Esophagus muscularis mucosa (tissue), 4 donors: ENCODE results near the gene NRGN. TPM values are rescaled to one million over a fixed set of nuclear protein-coding genes. Genes with fewer than 3 reads are reported as not detected.
A peak's percentile ranks its signal among the peaks of the same experiment; 100 is the strongest.

Experiments
- DNase-seq: peaks from one replicate; pipeline ENCODE4 v3.0.0-alpha.2; 2017; ENCODE audit errors: extremely low spot score
- H3K27ac ChIP-seq, 4 donors: fragments of 200-600 bp; sonication (generic); replicated peaks in 1 of 4; 1 replicate in 3 of 4; 2 replicates in 1 of 4; pipeline ENCODE4 v1.5.1; 2016 to 2019; ENCODE audit warnings: mild to moderate bottlenecking in 1 of 4
- H3K27me3 ChIP-seq, 4 donors: fragments of 200-600 bp; sonication (generic); one replicate each; pipeline versions ENCODE4 v1.5.1 to v1.6.0; 2016 to 2019
- H3K36me3 ChIP-seq, 4 donors: fragments of 200-600 bp; sonication (generic); one replicate each; pipeline ENCODE4 v1.5.1; 2016 to 2019
- H3K4me1 ChIP-seq, 4 donors: fragments of 200-600 bp; sonication (generic); one replicate each; pipeline ENCODE4 v1.5.1; 2016 to 2019
- H3K4me3 ChIP-seq, 4 donors: fragments of 200-600 bp; sonication (generic); 1 replicate in 2 of 4; 2 replicates in 2 of 4; pipeline ENCODE4 v1.5.1; 2016 to 2019; ENCODE audit warnings: mild to moderate bottlenecking in 4 of 4, moderate library complexity in 1 of 4
- H3K9me3 ChIP-seq, 4 donors: fragments of 200-600 bp; sonication (generic); 1 replicate in 3 of 4; 2 replicates in 1 of 4; pipeline ENCODE4 v1.5.1; 2016 to 2019
- EP300 ChIP-seq: sonication (generic); formaldehyde crosslinking; IDR thresholded peaks from one replicate; pipeline ENCODE4 v1.6.1; 2017; ENCODE audit warnings: antibody characterized with exemption
- POLR2A ChIP-seq: fragments of 450-650 bp; IDR thresholded peaks from one replicate; pipeline ENCODE4 v1.6.1; 2017; ENCODE audit warnings: antibody characterized with exemption, moderate library complexity, mild to moderate bottlenecking, low read depth
- POLR2AphosphoS5 ChIP-seq, 2 donors: sonication (generic); formaldehyde crosslinking; IDR thresholded peaks; one replicate each; pipeline ENCODE4 v1.6.1; 2017; ENCODE audit warnings: antibody characterized with exemption in 2 of 2
- WGBS: methylation state at CpG from one replicate; pipeline ENCODE4 v1.1.5; 2018; 5-methylcytosine and 5-hydroxymethylcytosine counted together
- intact Hi-C: fragments of 100-400 bp; cut with DNase I; formaldehyde crosslinking; loops from one replicate; pipeline ENCODE4 v1.15.1; 2023
- total RNA-seq, 4 donors: library from RNA; depleted of rRNA; stranded (reverse); fragments of >200 nt; gene quantifications; one replicate each; pipeline versions ENCODE4 v1.1.0 to v1.2.1, GENCODE V29; 2016
- TF ChIP-seq, protein P1 (sequence below), 3 experiments: fragments of 200-600 bp in 2 of 3; fragments of 450-650 bp in 1 of 3; sonication (generic) in 2 of 3; IDR thresholded peaks; one replicate each; pipeline ENCODE4 v1.5.1; 2017 to 2019; ENCODE audit warnings: antibody characterized with exemption in 3 of 3, mild to moderate bottlenecking in 2 of 3, moderate library complexity in 1 of 3

Gene NRGN
- 1 to 10 TPM; 1.4 to 2.3 (median 1.6) TPM for total RNA-seq

DNA sequence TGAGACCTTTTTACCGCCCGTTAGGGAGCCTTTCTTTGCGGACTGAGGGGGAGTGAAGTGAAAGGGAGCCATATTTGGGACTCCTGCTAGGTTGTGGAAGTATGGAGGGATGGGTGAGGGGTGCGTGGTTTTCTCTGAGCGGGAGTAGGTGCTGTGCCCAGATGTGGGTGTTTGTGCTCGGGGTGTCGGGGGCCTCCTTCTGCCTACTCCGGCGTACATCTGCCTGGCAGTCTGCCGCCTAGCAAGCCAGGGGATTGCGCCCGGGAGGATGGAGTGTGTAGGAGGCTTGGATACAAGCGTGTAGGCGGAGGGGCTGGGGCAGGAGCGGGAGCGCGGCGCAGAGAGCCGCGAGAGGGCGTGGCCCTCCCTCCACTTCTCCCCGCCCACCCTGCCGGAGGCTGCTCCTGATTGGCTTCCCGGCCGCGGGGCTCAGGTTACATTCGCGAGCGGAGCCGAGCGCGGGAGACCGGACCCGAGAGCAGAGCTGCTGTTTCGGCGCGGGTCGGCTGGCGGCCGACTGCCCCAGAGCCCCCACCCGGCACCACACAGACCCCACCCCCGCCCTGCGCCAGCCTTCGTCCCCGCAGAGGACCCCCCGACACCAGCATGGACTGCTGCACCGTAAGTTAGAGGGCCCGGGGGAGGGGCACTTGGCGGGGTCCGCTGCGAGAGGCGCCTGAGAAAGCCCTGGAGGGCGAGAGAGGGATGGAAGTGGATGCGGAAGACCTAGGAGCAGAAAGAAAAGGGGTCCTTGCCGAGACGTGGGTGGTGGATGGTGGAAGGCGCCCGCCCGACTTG lies at the start of gene NRGN:
TSS of gene NRGN (plus strand) at position 464 of the 798 bp plus-strand sequence. CDS start at position 607, 143 bp downstream.
- H3K36me3 ChIP-seq, result no peaks in the 10 kb centered on the region
- intact Hi-C loops, result loop anchor here (5.0 kb wide), 1 partner anchor 67 kb away; the partner anchor contains the start of genes SIAE and SPA17
- H3K9me3 ChIP-seq, result no peaks in the 10 kb centered on the region
- H3K4me3 ChIP-seq, result peak within 1 kb of the TSS; percentile 54 to 69 (median 59)
- peak; percentile 96 for DNase-seq
- 2% methylated on average over 26 of the region's 59 CpGs for WGBS
- peak within 1 kb of the TSS in 1 of 4 donors; percentile 0 for H3K27ac ChIP-seq
- no peak for TF ChIP-seq POLR2A
- TF ChIP-seq POLR2AphosphoS5 (IDR thresholded peaks at IDR 0.05), result peak in 1 of 2 donors; percentile 71
- TF ChIP-seq, protein P1, sequence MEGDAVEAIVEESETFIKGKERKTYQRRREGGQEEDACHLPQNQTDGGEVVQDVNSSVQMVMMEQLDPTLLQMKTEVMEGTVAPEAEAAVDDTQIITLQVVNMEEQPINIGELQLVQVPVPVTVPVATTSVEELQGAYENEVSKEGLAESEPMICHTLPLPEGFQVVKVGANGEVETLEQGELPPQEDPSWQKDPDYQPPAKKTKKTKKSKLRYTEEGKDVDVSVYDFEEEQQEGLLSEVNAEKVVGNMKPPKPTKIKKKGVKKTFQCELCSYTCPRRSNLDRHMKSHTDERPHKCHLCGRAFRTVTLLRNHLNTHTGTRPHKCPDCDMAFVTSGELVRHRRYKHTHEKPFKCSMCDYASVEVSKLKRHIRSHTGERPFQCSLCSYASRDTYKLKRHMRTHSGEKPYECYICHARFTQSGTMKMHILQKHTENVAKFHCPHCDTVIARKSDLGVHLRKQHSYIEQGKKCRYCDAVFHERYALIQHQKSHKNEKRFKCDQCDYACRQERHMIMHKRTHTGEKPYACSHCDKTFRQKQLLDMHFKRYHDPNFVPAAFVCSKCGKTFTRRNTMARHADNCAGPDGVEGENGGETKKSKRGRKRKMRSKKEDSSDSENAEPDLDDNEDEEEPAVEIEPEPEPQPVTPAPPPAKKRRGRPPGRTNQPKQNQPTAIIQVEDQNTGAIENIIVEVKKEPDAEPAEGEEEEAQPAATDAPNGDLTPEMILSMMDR (IDR thresholded peaks at IDR 0.05), result no peak
- TF ChIP-seq EP300, result no peak
- peaks cover 7 to 89% (median 22%) of the 10 kb centered on the region in 4 donors for H3K27me3 ChIP-seq
- H3K4me1 ChIP-seq, result peaks cover 12 to 21% (median 20%) of the 10 kb centered on the region in 4 donors

DNA sequence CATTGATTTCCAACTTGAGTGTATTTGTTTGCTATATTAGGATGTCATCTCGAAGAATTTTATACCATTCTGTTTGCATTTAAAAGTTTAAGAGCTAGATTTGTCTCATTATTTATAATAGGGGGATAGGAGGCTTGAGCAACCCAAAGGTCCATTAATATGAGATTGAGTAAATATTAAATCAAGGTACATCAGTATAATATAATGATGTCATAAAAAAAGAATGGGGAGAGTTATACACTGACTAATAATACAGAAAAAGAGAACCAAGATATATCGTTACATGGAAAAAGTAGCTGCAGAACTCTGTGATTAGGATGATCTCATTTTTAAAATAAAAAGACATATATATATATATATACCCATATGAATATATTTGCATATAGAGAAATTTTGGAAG lies 46.6 kb upstream of the NRGN start:
- no peaks in the 10 kb centered on the region for H3K9me3 ChIP-seq
- no peak overlapping the region for H3K27ac ChIP-seq
- no peaks in the 10 kb centered on the region for H3K4me1 ChIP-seq
- TF ChIP-seq POLR2A (no peak), POLR2AphosphoS5 (IDR thresholded peaks at IDR 0.05) (no peak), EP300 (no peak)
- TF ChIP-seq, protein P1 (IDR thresholded peaks at IDR 0.05), result no peak
- no peak for DNase-seq
- no peak overlapping the region for H3K4me3 ChIP-seq
- intact Hi-C loops, result no loop called here
- H3K27me3 ChIP-seq, result no peaks in the 10 kb centered on the region
- WGBS, result 92% methylated on average over 2 of the region's 2 CpGs
- no peaks in the 10 kb centered on the region for H3K36me3 ChIP-seq

DNA sequence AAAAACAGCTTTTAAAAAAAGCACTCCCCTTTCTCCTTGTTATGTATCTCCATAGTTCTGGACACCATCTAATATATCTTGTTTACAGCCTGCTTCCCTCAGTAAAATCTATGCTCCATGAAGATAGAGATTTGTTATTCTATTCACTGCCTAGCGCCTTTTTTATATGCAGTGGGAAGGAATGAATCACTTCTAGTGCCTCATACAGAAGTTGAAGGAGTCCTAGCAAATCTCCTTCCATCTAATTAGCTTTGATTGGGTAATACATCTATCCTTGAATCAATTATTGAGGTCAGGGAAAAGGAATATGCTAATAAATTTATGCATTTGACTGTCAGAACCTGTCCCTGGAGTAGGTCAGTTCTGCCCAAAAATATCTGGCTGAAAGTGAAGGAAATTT lies 40.2 kb upstream of the NRGN start:
- H3K4me1 ChIP-seq, result no peaks in the 10 kb centered on the region
- no peak overlapping the region for H3K27ac ChIP-seq
- intact Hi-C loops, result no loop called here
- 67% methylated on average over 1 of the region's 1 CpG for WGBS
- TF ChIP-seq, protein P1 (IDR thresholded peaks at IDR 0.05), result no peak
- no peak for TF ChIP-seq POLR2A
- TF ChIP-seq POLR2AphosphoS5 (IDR thresholded peaks at IDR 0.05), result no peak
- TF ChIP-seq EP300, result no peak
- peaks cover 0 to 5% (median 0%) of the 10 kb centered on the region in 4 donors for H3K9me3 ChIP-seq
- H3K4me3 ChIP-seq, result no peak overlapping the region
- no peak for DNase-seq
- H3K27me3 ChIP-seq, result peaks cover 0 to 22% (median 0%) of the 10 kb centered on the region in 4 donors
- no peaks in the 10 kb centered on the region for H3K36me3 ChIP-seq

DNA sequence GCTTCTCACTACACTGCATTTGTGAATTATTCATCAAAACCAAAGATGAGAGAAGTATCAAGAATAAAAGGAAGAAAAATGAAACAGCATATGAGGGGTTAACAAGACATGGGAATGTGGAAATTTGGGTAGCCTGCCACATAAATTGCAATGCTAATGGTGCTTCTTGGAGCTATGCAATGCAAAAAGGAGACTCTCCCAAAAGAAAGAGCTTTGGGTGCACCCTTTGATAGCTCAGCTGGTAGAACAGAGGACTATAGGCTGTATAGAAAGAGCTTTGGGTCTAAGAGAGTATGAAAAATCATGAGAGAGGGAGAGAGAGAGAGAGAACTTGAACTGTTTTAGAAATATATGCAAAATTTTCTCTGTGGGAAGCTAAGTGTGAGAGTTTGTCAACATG lies 39.7 kb upstream of the NRGN start:
- no peak for DNase-seq
- TF ChIP-seq, protein P1 (IDR thresholded peaks at IDR 0.05), result no peak
- TF ChIP-seq EP300, result no peak
- TF ChIP-seq POLR2AphosphoS5 (IDR thresholded peaks at IDR 0.05), result no peak
- no peak for TF ChIP-seq POLR2A
- Histone ChIP-seq H3K4me1 (no peaks in the 10 kb centered on the region), H3K9me3 (peaks cover 0 to 5% (median 0%) of the 10 kb centered on the region in 4 donors), H3K27ac (no peak overlapping the region), H3K36me3 (no peaks in the 10 kb centered on the region), H3K27me3 (peaks cover 0 to 23% (median 0%) of the 10 kb centered on the region in 4 donors), H3K4me3 (no peak overlapping the region)
- intact Hi-C loops, result no loop called here
